Measurements from ENCODE around the gene ENHO.

The ENHO gene

DNA sequence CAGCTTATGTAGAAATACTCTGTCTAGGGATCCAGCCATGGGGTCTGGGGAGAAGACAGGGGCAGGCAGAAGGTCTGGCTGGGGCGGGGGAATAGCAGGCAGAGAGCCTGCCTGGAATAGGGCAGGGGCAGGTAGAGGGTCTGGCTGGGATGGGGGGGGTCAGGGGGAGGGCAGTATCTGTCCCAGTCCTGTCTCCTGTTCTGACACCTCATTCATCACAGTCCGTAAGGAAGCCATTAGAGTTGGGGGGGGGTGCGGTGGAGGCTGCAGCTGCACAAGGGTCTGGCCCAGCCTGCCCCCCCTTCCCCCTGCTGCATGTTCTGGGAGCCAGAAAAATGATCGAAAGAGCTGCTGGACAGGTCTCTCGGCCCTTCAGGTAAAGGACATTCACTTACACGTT lies 34.2 kb upstream of the ENHO start:
- no peak for DNase-seq (ENCODE audit: extremely low spot score, insufficient read length, low read depth)
- no peak for FAIRE-seq

DNA sequence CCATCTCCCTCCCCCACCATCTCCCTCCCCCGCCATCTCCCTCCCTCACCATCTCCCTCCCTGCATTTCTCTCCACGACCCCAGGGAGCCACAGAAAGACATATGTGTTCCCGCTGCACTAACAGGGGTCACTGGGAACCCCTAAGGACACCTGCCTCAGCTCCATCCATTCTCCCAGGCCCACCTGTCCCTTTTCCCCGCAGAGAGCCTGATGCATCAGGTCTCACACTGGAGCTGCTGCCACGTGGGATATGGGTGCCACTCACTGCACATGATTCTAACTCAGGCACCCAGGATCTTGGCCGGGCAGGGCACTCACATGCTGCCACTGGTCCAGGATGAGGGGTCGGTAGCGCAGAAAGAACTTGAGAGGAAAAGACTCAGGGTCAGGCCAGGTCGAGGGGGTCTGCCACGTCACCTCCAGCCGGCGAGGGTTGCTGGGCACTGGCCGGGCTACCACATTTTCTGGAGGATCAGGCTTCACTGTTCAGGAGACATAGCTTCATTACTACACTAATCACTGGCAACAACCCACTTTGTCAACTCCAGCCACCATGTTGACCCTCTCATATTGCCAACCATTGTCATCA lies 33.2 kb upstream of the ENHO start:
- no peak for DNase-seq (ENCODE audit: extremely low spot score, insufficient read length, low read depth)

DNA sequence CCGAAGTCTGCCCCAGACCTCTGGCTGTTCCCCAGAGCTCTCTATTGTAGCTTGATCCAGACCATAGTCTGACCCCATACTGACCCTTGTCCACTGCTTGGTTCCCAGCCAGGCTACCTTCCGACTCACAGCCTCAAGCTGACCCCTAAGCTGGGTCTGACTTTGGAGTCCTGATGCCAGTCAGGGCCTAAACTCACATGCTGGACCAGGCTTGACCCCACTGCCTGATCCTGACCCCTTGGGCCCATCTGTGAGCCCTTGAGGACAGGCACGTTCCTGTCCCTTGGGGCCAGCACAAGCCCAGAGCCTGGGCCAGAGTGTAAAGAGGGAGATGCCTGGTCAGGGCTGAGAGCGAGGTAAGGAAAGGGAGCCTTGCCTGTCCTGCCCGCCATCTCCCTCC lies 32.7 kb upstream of the ENHO start:
- FAIRE-seq (no peak), DNase-seq (ENCODE audit: extremely low spot score, insufficient read length, low read depth) (no peak)

More for the DNA sequence above, 33.2 kb upstream of the ENHO start:
- FAIRE-seq, result no peak

DNA sequence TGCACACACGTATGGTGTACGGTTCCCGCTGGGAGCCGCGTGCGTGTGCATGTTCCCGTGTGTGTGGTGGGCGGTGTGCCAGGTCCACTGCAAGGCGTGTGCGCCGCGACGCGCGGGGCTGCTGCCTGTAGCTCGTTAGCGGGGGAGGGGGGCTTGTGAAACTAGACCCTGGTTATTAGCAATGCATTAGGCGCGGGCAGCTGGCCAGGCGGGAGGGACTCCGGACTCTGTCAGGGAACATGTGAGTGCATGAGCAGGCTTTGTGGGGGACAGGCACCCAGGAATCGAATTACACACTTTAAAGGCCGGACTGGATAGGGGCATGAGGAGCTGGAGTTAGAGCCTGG lies 32.2 kb upstream of the ENHO start:
- DNase-seq (ENCODE audit: extremely low spot score, insufficient read length, low read depth), result no peak
- FAIRE-seq, result no peak

DNA sequence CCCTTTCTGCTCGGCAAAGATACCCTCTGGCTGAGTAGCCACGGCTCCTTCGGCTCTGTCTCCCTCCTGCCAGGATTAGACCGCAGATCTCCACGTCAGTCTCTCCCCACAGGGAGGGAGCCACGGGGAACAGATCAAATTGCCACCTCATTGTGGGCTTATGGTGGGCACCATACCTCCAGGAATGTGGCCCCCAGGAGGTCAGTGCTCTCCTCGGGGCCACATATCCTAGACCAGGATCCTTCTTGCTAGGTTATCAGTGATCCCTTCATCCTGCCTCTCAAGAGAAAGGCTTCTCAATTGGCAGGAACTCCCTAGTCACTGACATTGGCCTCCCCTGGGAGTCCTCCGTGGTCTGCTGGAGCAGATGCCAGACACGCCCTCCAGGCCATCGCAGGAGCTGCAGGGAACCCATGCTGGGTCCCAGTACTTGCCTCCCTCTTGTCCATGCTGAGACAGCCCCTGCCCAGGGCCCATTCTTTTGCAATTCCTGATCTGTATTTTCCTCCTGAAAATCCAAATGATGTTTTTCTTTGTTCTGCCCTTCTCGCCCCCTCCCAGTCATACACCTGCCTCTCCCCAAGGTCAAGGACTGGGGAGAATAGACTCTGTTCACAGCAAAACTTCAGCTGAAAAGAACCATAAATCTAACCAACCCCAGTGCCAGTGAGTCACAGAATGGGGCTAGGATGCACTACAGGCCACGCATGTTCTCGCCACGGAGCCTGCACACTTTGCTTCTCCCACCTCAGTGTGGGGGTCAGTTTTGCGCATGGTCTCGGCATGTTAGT lies 31.6 kb upstream of the ENHO start:
- DNase-seq (ENCODE audit: extremely low spot score, insufficient read length, low read depth), result no peak

DNA sequence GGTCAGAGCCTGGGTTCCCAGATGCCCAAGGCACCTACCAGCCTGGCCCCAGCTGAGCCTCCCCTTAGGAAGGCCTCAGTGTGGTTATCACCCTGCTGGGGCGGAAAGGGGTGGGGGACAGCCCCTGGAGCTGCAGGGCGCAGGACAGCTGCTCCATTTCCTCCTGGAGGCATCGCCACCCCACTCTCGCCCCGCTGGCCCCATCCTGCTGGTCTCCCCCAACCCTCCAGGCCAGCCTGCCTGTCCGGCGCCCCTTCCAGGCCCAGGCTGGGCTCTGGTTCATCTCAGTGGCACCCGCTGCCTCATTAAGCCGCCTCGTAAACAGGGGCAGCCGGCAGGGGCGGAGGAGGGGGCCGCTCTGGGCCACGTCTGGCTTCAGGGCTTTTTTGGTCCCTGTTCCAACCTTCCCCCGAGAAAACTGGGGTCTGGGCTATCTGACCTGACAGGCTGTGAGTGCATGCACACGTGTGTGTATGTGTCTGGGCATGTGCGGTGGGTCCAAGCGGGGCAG lies 30.8 kb upstream of the ENHO start:
- DNase-seq (ENCODE audit: extremely low spot score, insufficient read length, low read depth) (no peak), FAIRE-seq (no peak)

More for the DNA sequence above, 31.6 kb upstream of the ENHO start:
- FAIRE-seq, result no peak

DNA sequence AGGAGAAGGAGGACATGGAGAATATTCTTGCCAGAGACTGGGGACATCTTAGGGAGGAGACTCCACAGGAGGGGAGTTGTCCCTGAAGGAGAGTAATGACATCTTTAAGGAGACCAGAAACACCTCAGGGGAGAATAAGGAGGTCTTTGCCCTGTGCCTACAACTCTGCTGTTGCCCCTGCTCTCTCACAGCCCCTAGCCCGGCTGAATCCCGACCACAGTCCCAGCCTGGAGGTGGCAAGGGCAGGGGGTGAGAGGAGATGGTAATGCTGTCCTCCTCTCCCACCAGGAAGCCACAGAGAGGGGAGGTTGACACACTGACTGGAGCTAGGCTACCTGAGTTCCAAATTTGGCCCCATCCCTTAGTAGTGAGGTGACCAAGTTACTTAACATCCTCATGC lies 30.2 kb upstream of the ENHO start:
- no peak for FAIRE-seq
- no peak for DNase-seq (ENCODE audit: extremely low spot score, insufficient read length, low read depth)

DNA sequence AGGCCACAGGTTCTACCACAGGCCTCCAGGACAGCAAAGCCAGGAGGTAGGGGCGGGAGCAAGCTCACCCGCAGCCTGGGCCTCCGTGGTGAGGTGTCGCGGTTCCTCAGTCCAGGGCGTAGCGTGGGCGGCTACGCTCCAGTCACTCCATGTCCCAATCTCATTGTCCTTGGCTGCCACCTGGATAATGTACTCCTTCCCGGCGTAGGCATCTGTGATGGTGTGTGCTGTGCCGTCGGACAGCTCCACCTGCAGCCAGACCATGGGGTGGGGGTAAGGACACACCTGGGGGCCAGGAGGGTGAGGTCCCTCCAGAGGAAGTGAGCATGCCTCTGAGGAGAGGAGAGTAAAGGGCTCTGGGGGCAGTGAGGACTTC lies 29.8 kb upstream of the ENHO start:
- DNase-seq (ENCODE audit: extremely low spot score, insufficient read length, low read depth), result no peak
- no peak for FAIRE-seq

DNA sequence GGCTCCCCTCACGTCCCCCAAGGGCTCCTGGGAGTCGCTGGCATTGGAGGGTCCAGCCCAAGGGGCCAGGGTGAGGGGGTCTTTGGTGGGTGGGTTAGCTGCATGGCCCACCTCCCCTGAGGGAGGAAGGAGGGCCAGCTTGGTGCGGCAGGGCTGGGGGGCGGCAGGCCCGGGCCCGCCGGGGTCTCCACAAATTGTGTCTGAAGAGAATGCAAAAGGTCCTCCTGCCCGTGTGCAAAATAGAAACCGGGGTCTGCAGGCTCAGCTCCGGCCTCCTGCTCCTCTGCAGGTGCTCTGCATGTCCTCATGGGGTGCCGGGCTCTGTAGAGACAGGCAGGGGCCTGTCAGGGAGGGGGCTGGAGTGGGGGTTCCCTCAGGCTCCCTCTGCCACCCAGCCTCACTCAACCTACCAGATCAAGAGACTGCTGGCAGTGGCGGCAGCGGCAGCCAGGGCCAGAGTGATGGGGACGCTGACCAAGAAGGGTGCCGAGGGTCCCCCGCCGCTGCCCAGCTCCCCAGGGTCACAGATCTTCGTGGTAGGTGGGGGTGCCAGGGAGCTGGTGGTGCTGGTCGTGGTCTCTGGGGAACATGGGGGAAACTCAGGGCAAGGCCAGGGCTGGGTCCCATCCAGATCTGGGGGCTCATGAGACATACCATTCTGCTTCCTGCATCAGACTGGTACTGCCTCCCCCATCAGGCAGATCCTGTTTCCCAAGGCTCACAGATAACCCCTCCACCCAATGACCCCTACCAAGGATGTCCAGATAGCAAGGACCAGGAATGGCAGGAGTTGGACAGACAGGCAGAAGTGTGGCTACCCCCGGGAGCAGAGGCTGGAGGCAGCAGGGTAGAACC lies 29.2 kb upstream of the ENHO start:
- FAIRE-seq (no peak), DNase-seq (ENCODE audit: extremely low spot score, insufficient read length, low read depth) (no peak)

DNA sequence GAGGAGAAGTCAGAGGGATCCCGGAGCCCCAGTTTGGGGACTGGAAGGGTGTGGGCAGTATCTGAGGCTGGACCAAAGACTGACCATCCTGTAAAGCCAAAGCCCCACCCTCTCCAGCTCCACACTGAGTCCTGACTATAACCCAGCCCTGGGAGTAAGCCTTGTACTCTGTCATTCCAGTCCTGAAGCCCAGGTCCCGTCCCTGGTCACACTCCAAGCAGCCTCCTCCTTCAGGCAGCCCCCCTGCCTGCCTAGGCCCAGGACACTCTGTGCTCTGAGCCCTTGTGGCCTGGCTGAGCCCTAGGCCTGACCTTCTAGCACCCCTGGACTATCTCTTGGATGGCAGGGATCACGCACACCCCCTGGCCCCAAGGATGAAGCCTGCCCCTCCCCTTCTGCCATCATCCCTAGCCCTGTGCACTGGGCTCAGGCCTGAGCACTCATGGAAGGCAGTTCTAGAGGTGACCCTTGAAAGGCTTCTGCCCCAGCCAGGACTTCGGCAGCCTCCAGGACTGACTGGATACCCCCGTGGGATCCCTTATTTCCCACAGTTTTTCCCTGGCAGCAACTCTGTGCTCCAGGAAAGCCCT lies 28.0 kb upstream of the ENHO start:
- FAIRE-seq (no peak), DNase-seq (ENCODE audit: extremely low spot score, insufficient read length, low read depth) (no peak)

DNA sequence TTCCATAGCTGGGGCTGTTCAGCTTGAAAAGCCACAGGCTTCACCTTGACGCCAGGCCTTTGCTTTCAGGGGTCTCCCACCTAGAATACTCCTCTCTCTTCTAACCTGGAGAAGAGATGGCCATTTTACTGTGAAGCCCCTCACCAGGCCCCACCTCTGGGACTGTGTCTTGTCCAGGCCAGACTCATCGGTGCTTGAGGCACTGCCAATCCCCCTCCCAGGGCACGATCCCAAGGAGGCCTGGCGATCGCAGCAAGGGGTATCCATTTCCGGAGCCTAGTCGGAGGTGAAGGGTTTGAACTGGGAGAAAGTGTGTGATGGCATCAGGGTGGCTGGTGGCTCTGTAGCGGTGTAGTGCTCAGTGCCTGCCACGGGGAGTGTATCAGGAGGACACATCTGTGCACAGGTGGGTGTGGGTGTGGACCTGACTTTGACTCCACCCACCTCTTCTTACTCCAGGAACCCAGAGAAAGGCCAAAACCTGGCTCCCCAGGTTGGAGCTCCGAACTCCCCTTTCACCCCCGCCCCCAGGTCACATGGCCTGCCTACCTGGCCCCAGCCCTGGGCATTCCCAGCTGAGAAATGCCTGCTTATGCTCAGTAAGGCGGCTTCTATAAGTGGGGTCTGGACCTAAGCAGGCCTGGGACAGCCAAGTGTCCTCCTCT lies 27.4 kb upstream of the ENHO start:
- FAIRE-seq, result no peak
- DNase-seq (ENCODE audit: extremely low spot score, insufficient read length, low read depth), result no peak

DNA sequence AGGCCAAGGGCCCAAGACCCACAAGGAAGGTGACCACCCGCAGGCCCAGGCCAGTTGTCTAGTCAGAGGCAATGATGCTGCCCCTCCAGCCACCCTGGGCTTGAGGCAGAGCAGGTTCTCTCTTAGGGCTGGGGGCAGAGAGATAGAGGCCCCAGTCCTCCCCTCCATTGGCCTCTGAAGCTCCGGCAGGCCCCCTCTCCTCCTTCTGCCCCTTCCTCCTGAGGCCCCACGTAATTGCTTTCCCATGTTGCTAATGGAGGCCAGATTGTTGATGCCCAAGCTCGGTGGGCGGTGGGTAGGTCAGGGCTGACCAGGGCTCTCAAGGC lies 26.6 kb upstream of the ENHO start:
- DNase-seq (ENCODE audit: extremely low spot score, insufficient read length, low read depth) (no peak), FAIRE-seq (no peak)

DNA sequence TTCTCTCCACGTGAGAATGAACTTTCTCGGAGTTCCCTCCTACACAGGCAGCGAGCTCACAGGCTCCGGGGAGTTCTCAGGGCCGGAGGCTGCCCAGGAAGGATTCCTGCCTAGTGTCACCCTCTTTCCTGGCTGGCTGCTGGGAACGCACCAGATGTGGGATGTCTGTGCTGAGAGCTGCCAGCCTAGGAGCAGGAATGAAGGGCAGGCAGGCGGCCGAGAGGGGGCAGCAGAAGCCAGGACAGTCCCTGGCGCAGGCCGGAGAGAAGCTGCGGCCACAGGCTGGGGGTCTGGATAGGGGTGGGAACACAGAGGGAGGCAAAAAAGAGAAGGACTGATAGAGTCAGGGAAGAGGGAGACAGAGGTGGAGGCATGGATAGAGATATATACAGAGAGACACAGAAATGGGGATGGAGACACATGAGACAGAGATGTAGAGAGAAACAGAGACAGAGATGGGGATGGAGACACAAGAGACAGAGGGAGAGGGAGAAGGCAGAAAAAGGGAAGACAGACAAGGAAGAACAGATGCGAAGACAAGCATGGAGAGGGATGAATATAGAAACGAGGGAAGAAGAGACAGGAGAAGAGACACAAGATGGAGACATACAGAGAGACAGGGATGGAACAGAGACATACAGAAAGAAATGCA lies 25.3 kb upstream of the ENHO start:
- no peak for DNase-seq (ENCODE audit: extremely low spot score, insufficient read length, low read depth)
- peak; percentile 50 for FAIRE-seq

DNA sequence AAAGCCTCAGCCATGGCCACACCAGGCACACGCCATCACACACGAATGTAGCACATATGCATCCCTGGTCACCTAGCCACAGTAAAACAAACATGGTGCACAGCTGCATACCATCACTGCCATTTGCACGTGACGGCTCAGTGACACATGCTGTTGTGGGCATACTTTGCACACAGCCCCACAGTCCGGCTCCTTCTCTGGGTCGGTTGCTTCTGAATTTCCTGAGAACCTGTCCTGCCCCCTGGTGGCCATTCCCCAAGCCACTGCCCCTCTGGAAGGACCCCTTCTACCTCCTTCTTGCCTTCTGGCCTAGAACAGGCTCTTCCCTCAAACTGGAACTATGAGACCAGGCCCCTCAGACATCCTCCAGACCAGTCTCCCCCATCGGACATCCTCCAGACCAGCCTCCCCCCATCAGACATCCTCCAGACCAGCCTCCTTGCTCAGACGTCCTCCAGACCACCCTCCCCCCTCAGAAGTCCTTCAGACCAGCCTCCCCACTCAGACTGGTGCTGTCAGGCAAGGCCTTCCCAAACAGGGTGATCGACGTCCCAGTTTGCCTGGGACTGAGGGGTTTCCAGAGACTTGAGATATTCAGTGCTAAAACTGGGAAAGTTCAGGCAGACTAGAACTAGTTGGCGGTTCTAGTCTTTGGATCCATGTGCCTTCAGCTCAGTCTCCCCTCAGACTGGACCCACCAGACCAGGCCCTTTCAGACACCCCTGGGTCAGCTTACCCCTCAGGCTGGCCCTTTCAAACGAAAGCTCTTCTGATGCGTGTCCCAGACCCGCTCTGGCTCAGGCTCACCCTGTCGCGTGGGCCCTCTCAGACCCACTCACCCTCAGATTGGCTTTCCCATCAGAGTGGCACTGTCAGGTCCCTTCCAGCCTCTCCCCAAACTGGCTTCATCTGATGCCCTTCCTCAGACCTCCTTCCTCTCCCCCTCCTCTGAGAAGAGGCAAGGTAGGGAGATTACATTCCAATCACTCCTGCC lies 24.3 kb upstream of the ENHO start:
- DNase-seq (ENCODE audit: extremely low spot score, insufficient read length, low read depth) (peak; percentile 33), FAIRE-seq (peak; percentile 39)

DNA sequence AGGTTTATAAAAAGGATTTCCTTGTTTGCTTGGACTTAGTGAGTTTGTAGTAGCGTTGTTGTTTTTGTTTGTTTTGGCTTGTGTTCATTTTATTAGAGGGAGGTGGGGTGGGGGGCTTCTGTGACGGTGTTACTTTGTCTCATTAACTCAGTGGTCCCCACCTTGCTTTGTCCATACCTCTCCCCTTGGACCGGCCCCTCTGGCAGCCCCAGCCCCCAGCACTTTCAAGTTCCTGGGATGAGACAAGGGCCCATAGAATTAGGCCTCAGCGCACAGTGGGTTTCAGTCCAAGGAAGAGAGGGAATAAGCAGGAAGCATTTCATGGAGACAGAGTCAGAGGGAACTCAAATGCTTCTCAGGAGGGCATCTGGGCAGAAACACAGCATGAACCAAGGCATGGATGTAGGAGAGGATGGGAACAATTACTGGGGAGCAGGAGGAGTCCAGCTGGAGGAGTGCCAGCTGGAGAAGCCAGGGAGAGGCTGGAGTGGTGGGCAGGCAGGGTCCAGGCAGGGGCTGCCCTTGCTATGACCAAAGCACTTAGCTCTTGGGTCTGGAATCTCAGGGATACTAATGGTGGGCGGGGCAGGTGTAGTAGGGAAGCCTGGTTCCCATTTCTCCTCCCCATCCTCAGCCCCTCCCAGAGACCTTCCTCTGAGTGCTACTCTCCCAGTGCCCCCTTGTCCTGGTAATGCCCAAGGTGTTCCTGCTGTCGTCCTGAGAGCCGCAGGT lies 23.5 kb upstream of the ENHO start:
- DNase-seq (ENCODE audit: extremely low spot score, insufficient read length, low read depth) (no peak), FAIRE-seq (no peak)

DNA sequence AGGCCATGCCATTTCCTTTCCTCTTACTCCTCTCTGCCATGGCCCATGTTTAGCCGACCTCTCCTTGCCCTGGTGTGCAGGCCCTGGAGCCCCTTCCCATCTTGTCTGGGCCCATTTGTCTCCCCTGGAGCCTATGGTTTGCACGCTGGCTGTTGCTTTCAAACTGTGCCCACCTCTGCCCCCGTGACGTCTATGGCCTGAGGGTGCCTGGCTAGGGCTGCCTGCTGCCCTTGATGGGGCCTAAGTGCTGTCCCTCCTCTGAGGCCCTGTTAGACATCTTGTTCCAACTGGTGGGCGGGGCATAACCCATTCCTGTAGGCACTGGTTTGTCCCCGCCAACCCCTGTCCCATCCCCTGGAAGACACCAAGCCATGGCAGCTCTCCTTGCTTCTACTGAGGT lies 22.7 kb upstream of the ENHO start:
- DNase-seq (ENCODE audit: extremely low spot score, insufficient read length, low read depth), result no peak
- FAIRE-seq, result no peak

DNA sequence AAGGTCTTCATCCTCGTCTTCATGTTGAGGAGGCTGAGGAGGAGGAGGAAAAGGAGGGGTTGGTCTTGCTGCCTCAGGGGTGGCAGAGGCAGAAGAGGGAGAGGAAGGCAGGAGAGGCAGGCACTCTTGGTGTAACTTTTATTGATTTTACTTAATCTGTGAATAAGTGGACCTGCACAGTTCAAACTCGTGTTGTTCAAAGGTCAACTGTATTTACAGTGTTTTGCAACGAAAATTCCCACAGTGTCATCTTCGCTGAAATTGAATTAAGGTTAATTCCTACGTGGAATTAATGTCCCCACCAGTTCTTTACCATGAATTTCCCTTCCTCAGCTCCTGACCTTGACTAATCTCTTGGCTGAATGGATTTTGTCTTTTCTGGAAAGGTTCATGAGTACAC lies 21.2 kb upstream of the ENHO start:
- DNase-seq (ENCODE audit: extremely low spot score, insufficient read length, low read depth), result no peak
- no peak for FAIRE-seq

DNA sequence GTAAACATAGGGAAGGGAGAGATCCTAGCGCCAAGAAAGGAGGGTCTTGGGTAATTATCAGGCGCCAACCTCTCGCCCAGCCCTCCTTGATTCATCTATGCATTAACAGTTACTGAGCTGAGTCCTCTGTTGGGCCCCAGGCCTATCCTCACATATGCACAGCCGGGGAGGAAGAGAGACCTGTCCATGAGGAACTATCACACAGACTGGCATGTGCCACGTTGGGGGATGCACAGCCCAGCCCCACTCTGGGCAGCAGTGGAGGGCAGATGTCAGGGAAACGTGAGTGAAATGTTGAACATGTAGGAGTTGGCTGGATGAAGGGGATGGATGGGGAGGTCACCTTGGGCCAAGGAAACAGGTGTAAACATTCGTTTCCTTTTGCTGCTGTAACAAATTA lies 18.8 kb upstream of the ENHO start:
- no peak for FAIRE-seq
- DNase-seq (ENCODE audit: extremely low spot score, insufficient read length, low read depth), result no peak

Data from GM18507 (cell line).